Measurements from ENCODE around the gene HAUS1.
"Not testable (repeated sequence)": the region's sequence is repeated elsewhere in the genome, so short reads cannot be mapped to it uniquely, and the experiment has no call there.

The HAUS1 gene

DNA sequence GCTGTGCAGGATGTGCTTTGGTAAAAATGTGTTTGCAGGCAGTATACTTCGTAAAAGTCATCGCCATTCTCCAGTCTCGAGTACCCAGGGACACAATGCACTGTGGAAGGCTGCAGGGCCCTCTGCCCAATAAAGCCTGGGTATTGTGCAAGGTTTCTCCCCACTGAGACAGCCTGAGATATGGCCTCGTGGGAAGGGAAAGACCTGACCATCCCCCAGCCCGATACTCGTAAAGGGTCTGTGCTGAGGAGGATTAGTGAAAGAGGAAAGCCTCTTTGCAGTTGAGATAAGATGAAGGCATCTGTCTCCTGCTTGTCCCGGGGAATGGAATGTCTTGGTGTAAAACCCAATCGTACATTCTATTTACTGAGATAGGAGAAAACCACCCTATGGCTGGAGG, 15.7 kb upstream of the HAUS1 start:
- DNase-seq (ENCODE audit: low read depth in 1 of 2, low spot score in 1 of 2): not testable (repeated sequence)

DNA sequence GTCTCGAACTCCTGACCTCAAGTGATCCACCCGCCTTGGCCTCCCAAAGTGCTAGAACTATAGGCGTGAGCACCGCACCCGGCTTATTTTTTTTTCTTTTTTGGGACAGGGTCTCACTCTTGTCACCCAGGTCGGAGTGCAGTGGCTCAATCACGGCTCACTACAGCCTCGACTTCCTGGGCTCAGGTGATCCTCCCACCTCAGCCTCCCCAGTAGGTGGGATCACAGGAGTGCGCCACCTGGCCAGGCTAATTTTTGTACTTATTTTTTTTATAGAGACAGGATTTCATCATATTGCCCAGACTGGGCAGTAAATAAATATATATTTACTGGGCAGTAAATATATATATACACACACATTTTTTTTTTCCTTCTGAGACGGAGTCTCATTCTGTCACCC, 8.7 kb upstream of the HAUS1 start:
- no peak for DNase-seq (ENCODE audit: low read depth in 1 of 2, low spot score in 1 of 2)

GRCh38 chr18:46096651-46097300, 7.4 kb upstream of the HAUS1 start:
- no peak for DNase-seq (ENCODE audit: low read depth in 1 of 2, low spot score in 1 of 2)

DNA sequence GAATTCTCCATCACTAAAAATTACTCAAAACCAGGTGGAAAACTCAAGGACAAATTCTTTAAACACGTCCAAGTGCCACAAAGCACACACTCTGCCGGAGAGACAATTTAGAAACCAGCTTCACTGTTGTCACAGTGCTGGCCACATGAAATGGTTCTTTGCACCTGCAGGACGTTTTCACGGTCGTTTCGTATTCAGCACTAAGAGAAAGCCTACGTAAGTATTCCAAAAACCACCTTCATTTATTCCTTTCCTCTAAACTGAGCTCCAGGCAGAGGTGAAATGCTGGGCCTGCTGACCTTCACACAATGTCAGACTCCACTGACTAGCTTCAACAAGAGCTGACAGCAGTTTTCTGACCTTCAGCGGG, 6.8 kb upstream of the HAUS1 start:
- DNase-seq (ENCODE audit: low read depth in 1 of 2, low spot score in 1 of 2): no peak

DNA sequence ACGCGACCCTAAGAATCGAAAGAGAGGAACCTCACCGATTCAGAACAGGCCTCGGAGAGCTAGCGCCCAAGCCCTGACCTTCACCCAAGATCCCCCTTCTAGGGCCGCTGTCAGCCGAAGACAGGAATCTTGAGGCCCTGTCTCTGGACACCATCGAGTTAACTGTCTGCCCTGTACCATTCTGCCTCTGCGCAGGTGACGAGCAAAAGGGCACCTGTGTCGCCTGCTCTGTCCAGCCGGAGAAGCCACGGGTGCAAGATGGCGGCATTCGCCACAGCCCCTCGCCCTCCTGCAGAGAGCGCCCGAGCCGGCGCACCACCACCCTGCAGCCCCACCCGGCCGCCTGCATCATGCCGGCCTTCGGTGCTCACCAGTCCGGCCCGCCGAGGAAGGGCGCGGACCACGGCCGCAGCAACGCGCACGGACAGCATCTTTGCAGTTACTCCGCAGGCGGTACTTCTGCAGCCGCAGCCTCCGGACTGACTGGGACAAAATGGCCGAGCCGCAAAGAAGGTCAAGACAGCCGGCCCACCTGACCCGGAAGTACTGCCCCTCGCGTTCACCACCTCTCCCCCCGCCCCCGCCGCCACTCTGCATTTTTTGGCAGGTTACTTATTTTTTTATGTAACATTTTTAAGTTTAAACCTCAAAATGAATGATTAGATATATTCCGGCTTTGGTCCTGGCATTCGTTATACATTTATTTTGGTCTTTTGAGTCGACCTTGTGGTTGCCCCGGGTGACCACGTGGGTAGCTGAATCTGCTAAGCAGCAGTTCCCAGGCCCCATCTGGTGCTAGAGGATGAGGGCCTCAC, 6.2 kb upstream of the HAUS1 start, which contains the start of gene ATP5F1A:
ATP5F1A (minus strand) TSS at position 496 of the 815 bp plus-strand sequence; CDS start at position 431, 65 bp downstream.
- peak; percentile 69 to 86 for DNase-seq (ENCODE audit: low read depth in 1 of 2, low spot score in 1 of 2)

DNA sequence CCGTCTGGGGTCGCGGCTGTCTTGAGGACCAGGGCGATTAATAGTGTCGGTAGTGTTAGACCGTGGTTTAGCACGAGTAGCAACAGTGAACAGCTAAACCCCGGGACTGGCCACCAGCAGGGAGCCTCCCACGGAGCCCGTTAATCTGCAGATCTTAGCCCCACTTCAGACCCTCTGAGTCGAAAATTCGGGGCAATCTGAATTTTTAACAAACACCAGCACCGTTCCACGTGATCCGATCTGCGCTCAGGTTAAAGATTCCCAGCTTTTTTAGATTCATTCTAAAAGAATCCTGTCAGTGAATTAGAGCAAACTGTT, 5.6 kb upstream of the HAUS1 start:
- DNase-seq (ENCODE audit: low read depth in 1 of 2, low spot score in 1 of 2): peak in 1 of 2 donors; percentile 53

GRCh38 chr18:46099463-46099862, 4.7 kb upstream of the HAUS1 start:
- no peak for DNase-seq (ENCODE audit: low read depth in 1 of 2, low spot score in 1 of 2)

DNA sequence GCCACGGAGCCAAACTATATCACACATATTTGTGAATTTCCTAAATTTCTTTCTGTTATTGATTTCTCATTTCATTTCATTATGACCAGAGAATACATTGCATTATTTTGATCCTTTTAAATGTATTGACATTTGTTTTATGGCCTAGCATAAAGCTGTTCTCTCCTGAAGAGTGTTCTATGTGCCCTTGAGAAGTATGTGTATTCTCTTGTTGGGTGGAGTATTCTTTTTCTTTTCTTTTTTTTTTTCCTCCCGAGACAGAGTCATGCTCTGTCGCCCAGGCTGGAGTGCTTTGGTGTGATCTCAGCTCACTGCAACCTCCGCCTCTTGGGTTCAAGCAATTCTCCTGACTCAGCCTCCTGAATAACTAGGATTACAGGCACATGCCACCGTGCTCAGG, 5.2 kb downstream of the HAUS1 start:
- DNase-seq (ENCODE audit: low read depth in 1 of 2, low spot score in 1 of 2): no peak

- no peak for DNase-seq (ENCODE audit: low read depth in 1 of 2, low spot score in 1 of 2)
These were observed 6.2 kb downstream of the HAUS1 start for GRCh38 chr18:46110406-46110805.

DNA sequence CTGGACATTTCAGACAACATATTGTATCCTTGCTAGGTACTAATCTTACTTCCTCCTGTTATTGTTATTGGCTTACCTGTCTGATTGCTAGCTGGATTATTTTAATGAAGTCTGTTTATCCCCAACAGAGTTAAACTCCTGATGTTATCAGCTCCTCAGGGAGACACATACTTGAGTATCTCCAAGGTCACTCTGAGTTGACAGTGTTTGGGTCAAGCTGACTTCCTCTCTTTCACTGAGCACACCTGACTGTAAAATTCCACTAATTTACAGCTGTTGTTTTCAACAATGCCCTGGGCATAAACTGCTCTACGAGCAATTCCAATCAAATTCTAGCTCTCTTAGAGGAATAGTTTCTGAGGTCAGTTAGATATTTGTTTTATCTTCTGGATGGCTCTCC, 9.6 kb downstream of the HAUS1 start:
- no peak for DNase-seq (ENCODE audit: low read depth in 1 of 2, low spot score in 1 of 2)

DNA sequence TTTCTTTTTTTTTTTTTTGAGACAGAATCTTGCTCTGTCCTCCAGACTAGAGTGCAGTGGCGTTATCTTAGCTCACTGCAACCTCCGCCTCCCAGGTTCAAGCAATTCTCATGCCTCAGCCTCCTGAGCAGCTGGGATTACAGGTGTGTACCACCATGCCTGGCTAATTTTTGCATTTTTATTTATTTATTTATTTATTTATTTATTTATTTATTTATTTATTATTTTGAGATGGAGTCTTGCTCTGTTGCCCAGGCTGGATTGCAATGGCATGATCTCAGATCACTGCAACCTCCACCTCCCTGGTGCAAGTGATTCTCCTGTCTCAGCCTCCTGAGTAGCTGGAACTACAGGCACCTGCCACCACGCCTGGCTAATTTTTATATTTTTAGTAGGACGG, 22.4 kb downstream of the HAUS1 start:
- not testable (repeated sequence) for DNase-seq (ENCODE audit: low read depth in 1 of 2, low spot score in 1 of 2)

- no peak for DNase-seq (ENCODE audit: low read depth in 1 of 2, low spot score in 1 of 2)
These were observed 25.9 kb downstream of the HAUS1 start for GRCh38 chr18:46130061-46130460.

DNA sequence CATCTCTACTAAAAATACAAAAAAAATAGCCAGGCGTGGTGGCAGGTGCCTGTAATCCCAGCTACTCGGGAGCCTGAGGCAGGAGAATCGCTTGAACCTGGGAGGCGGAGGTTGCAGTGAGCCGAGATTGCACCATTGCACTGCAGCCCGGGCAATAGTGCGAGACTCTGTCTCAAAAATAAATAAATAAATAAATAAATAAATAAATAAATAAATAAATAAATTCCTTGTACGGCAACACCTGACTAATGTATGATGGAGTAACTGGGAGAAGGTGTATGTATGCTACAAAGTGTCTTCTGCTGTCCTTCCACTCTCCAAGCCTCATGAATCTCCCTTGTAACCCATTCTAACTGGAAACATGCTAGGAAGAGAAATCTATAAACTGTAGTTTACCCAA, 26.4 kb downstream of the HAUS1 start:
- DNase-seq (ENCODE audit: low read depth in 1 of 2, low spot score in 1 of 2): not testable (repeated sequence)

GRCh38 chr18:46133534-46133933, 29.3 kb downstream of the HAUS1 start:
- DNase-seq (ENCODE audit: low read depth in 1 of 2, low spot score in 1 of 2): no peak

DNA sequence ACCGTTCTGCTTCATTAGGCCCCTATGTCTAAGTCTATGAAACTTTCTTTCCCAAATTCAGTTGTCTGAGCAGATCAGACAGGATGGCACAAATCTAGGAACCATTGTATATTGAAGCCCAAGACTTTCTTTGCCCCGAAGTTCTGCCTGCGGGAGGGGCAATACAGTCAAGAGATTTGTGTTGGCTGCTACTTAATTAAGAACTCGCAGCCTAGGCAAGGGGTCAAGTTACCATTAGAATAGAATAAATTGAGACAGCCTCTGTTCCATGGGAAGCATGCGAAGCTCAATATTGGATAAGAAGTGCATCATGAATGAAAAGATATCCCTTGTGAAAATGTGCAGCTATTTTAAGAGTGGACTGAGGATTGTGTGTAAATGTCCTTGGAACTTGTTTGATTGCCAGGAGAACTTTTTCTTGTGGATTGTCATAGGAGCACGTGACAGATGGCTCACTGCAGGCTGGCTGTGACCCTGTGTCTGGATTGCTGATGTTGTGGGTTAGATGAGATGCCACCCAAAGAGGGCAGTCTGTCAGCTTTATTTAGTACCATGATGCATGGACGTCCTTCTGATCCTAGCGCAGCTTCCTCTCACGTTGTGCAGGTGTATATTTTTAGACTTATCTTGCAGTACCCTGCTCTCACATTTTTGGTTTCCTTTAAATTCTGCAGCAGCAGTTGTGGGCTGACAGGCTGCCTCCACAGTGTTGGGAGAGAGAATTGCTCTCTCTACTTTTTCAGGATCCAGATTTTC, 30.9 kb downstream of the HAUS1 start:
- no peak for DNase-seq (ENCODE audit: low read depth in 1 of 2, low spot score in 1 of 2)

GRCh38 chr18:46140173-46140572, 36.0 kb downstream of the HAUS1 start:
- no peak for DNase-seq (ENCODE audit: low read depth in 1 of 2, low spot score in 1 of 2)

DNA sequence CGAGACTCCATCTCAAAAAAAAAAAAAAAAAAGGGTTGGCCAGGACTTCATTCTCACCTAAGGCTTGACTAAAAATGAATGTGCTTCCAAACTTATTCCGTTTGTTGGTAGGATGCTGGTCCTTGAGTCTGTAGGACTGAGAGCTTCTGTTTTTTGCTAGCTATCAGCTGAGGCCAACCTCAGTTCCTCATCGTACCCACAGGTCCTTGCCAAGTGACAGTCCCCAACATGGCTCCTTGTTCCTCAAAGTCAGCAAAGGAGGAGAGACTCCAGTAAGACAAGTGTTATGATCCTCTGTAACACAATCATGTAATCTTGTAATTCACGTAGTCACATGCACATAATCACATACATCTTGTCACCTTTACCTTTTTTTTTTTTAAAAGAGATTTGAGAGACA, 37.0 kb downstream of the HAUS1 start:
- no peak for DNase-seq (ENCODE audit: low read depth in 1 of 2, low spot score in 1 of 2)

GRCh38 chr18:46148810-46149209, 44.6 kb downstream of the HAUS1 start:
- peak; percentile 21 to 32 for DNase-seq (ENCODE audit: low read depth in 1 of 2, low spot score in 1 of 2)

DNA sequence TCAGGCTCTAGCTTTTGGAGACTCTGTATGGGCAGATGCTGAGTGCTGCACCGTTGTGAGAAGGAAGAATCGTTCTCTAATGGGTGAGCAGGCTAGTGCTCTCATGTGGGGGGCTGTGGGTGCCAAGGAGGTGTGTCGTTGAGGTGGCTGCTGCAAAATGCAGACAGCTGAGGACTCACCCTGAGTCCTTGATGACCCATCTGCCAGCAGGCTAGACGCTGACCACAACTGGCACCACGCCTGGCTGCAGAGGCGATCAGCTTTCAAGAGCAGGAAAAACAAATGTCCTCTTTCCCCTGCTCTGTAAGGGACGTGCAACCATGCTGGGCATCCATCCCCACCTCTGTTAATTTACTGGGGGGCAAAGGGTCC, 48.2 kb downstream of the HAUS1 start:
- DNase-seq (ENCODE audit: low read depth in 1 of 2, low spot score in 1 of 2): no peak

GRCh38 chr18:46152808-46153617, 48.8 kb downstream of the HAUS1 start:
- DNase-seq (ENCODE audit: low read depth in 1 of 2, low spot score in 1 of 2): no peak

DNA sequence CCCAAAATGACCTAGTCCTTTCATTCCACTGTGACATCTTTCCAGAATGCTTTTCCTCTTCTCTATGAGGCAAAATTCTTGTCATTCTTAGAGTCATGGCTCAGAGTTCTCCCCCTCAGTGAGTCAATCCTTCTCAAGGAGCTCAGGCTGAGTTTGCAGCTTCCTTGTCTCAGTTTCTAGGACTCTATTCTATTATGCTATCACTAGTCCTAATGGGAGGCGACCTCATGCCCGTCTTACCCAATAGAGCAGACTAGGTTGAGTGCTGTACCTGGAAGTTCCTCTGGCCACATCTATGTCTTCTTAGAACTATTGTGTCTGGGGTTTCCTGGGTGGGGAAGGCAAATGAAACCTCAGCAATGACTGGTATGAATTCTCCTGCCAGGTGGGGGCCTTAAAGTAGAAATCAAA, 51.5 kb downstream of the HAUS1 start:
- peak in 1 of 2 donors; percentile 31 for DNase-seq (ENCODE audit: low read depth in 1 of 2, low spot score in 1 of 2)
